ENCODE results near the gene KCNA3. TPM values are rescaled to one million over a fixed set of nuclear protein-coding genes. Genes with fewer than 3 reads are reported as not detected.

Gene KCNA3
- not detected for total RNA-seq (2021; fragmentation: NEBNext Ultra II Directional; extraction: Animal tissue kit (Norgen Biotek cat#: 25700))
- long read RNA-seq, result 0 reads

DNA sequence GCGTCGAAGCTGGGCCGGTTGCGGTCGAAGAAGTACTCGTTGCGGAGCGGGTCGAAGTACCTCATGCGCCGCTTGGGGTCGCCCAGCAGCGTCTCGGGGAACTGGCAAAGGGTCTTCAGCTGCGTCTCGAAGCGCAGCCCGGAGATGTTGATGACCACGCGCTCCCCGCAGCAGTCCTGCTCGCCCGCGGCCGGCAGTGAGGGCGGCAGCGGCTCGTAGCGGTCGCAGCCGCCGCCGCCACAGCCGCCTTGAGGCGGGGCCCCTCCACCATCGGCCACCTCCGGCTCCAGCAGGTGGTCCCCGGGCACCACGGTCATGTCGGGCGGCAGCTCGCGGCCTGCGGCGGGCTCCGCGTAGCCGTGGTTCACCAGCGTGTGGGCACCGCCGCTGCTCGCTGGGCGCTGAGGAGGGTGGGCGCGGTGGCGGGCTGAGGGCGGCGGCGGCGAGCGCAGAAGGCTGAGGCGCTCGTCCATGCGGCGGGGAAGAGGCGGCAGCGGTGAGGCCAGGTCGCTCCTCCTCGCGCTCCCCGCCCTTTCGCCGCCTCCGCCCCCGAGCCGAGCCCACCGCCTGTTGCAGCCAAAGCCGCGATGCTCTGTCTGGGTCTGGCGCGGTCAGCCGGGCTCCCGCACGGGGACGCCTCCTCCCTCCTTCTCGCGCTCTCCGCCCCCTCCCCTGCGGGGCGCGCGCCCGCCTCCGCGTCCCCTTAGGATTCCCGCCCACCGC is at the start of gene KCNA3:
Gene KCNA3 (minus strand): TSS at position 604 of the 723 bp plus-strand sequence. CDS start 131 bp downstream, at position 473.
- Mint-ChIP-seq H3K36me3 (ENCODE audit: low read depth) (peaks cover 6% of the 10 kb centered on the region), H3K4me1 (ENCODE audit: low read depth) (peaks cover 8% of the 10 kb centered on the region; the same call in 1 of the 2 replicates), H3K4me3 (no peak within 1 kb of the TSS), H3K27ac (no peak within 1 kb of the TSS), H3K27me3 (ENCODE audit: insufficient read depth) (peaks cover 20% of the 10 kb centered on the region), H3K9me3 (peaks cover 15% of the 10 kb centered on the region)
- TF ChIP-seq, protein P1, sequence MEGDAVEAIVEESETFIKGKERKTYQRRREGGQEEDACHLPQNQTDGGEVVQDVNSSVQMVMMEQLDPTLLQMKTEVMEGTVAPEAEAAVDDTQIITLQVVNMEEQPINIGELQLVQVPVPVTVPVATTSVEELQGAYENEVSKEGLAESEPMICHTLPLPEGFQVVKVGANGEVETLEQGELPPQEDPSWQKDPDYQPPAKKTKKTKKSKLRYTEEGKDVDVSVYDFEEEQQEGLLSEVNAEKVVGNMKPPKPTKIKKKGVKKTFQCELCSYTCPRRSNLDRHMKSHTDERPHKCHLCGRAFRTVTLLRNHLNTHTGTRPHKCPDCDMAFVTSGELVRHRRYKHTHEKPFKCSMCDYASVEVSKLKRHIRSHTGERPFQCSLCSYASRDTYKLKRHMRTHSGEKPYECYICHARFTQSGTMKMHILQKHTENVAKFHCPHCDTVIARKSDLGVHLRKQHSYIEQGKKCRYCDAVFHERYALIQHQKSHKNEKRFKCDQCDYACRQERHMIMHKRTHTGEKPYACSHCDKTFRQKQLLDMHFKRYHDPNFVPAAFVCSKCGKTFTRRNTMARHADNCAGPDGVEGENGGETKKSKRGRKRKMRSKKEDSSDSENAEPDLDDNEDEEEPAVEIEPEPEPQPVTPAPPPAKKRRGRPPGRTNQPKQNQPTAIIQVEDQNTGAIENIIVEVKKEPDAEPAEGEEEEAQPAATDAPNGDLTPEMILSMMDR (IDR thresholded peaks at IDR 0.05), result no peak
- DNase-seq, result no peak

DNA sequence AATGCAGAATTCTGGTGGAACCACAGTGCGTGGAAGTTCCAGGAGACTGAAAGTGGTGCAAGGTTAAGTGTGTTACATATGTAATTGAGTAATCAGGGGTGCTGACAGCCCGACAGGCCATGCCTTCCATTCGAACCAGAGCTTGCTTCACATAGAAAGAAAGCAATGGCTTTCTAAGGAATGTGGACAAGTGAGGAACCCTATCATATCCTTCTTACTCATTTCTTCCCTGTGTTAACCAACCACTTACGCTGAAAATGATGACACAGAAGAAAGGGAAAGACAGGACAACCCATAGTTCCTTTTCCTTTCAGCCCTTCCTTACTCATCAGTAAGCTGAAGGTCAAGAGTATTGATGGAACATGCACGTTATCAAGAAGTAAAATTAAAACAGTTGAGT is 48.1 kb upstream of the KCNA3 start:
- Mint-ChIP-seq H3K4me1 (ENCODE audit: low read depth) (no peaks in the 10 kb centered on the region), H3K36me3 (ENCODE audit: low read depth) (no peaks in the 10 kb centered on the region), H3K4me3 (no peak overlapping the region), H3K27me3 (ENCODE audit: insufficient read depth) (no peaks in the 10 kb centered on the region; the same call in none of the 2 replicates), H3K9me3 (no peaks in the 10 kb centered on the region), H3K27ac (no peak overlapping the region)
- no peak for DNase-seq
- TF ChIP-seq, protein P1 (IDR thresholded peaks at IDR 0.05), result no peak

DNA sequence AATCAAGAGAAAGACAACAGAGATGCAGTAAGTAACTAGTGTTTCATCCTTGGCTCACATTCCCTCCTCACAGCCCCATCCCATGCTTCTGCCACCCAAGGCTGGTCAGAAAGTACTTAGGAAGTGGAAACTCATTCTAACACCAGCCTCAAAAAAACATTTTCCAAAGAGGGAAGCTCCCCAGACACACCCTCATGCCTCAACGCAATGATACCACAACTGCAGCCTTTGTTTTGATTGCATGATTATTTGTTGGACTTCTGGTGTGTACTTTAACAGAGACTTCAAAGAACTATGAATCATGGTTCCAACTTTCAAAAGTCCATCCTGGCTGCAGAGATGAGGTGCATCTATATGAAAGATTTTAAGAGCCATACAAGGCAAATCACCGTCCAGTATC is 45.2 kb upstream of the KCNA3 start:
- TF ChIP-seq, protein P1 (IDR thresholded peaks at IDR 0.05), result no peak
- no peaks in the 10 kb centered on the region for H3K36me3 Mint-ChIP-seq (ENCODE audit: low read depth)
- no peak for DNase-seq
- peaks cover 2% of the 10 kb centered on the region for H3K27me3 Mint-ChIP-seq (ENCODE audit: insufficient read depth)
- no peak overlapping the region for H3K4me3 Mint-ChIP-seq
- H3K9me3 Mint-ChIP-seq, result no peaks in the 10 kb centered on the region
- no peak overlapping the region for H3K27ac Mint-ChIP-seq
- H3K4me1 Mint-ChIP-seq (ENCODE audit: low read depth), result no peaks in the 10 kb centered on the region

DNA sequence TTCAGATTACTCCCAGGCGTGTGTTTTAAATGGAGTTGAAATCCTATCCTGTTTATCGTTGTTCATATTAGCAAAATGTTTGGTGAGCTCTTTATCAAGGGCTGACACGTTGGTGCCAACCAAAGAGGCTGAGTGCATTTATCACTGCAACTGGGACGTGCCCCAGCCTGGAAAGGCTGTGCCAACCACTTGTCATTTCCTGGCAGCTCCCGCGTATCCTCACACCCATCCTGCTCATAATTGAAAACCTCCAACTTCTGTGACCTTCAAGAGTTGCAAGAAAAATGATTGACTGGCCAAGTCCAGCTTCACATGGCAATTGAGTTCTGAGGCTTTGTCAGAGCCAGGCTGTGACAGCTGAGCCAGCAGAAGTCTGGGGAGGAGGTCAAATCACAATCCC is 43.7 kb upstream of the KCNA3 start:
- H3K27me3 Mint-ChIP-seq (ENCODE audit: insufficient read depth), result peaks cover 2% of the 10 kb centered on the region
- H3K27ac Mint-ChIP-seq, result no peak overlapping the region
- no peaks in the 10 kb centered on the region for H3K9me3 Mint-ChIP-seq
- H3K4me3 Mint-ChIP-seq, result no peak overlapping the region
- H3K36me3 Mint-ChIP-seq (ENCODE audit: low read depth), result no peaks in the 10 kb centered on the region
- no peaks in the 10 kb centered on the region for H3K4me1 Mint-ChIP-seq (ENCODE audit: low read depth)
- no peak for DNase-seq
- TF ChIP-seq, protein P1 (IDR thresholded peaks at IDR 0.05), result no peak

DNA sequence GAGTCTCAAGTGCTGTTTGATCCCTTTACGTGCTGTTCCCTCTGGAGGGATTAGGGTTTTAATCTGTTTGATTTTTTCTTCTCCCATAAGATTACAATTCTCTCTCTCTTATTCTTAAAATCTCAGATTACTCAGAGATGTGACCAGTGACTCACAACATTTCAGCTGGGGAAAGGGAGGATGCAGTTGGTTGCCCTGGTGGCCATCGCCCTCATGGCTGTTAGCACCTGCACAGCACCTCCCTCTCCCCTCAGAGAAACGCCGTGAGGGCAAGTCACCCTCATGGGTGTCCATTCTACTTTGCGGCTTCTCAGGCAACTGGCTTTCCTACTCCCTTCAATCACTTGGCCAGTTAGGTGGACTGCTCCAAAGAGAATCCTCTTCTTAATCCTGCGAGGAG is 42.4 kb upstream of the KCNA3 start:
- no peak for DNase-seq
- no peaks in the 10 kb centered on the region for H3K36me3 Mint-ChIP-seq (ENCODE audit: low read depth)
- H3K27ac Mint-ChIP-seq, result no peak overlapping the region
- peaks cover 2% of the 10 kb centered on the region for H3K27me3 Mint-ChIP-seq (ENCODE audit: insufficient read depth)
- TF ChIP-seq, protein P1 (IDR thresholded peaks at IDR 0.05), result no peak
- no peaks in the 10 kb centered on the region for H3K9me3 Mint-ChIP-seq
- H3K4me3 Mint-ChIP-seq, result no peak overlapping the region
- no peaks in the 10 kb centered on the region for H3K4me1 Mint-ChIP-seq (ENCODE audit: low read depth)

Measured in HFFc6 (cell line).